IMR-90 (cell line): ENCODE results near the gene CENPVL2. TPM values are rescaled to one million over a fixed set of nuclear protein-coding genes. Genes with fewer than 3 reads are reported as not detected.

Experiments used
- ATAC-seq: fragments of 200-7000 bp; cut with Tn5 transposase; 2 replicates; pipeline ENCODE4 v1.9.1; 2020; ENCODE audit warnings: low read depth, mild to moderate bottlenecking, moderate library complexity
- BruUV-seq: library from RNA; stranded (reverse); fragments of 400-500 nt; replicated peaks from 2 replicates; lab custom pipeline; 2021; lab: Mats Ljungman, UMichigan
- CTCF ChIA-PET: fragments of 300-600 bp; formaldehyde crosslinking; extraction: SDS; loops from one replicate; lab custom pipeline; 2021; ENCODE audit warnings: antibody characterized with exemption; lab: Yijun Ruan, JAX
- POLR2A ChIA-PET: fragments of 300-600 bp; sonication (Branson Sonifier 250); formaldehyde crosslinking; loops from one replicate; lab custom pipeline; 2022; ENCODE audit warnings: antibody characterized with exemption; ENCODE audit not compliant: unreplicated experiment; lab: Charles Lee
- DNase-seq: peaks from one replicate; pipeline ENCODE4 v3.0.0; 2013
- H2AFZ ChIP-seq: replicated peaks from 2 replicates; pipeline ENCODE3; 2013; ENCODE audit warnings: low read length, mild to moderate bottlenecking; ENCODE audit not compliant: poor library complexity
- H2AK5ac ChIP-seq: 2 replicates; pipeline ENCODE4 v1.6.1; 2013; ENCODE audit warnings: low read depth, low read length, inconsistent platforms
- H2AK9ac ChIP-seq: replicated peaks from 2 replicates; pipeline ENCODE3; 2013; ENCODE audit warnings: mild to moderate bottlenecking, low read depth, low read length, moderate library complexity; ENCODE audit not compliant: poor library complexity
- H2BK120ac ChIP-seq: 2 replicates; pipeline ENCODE4 v1.6.1; 2013; ENCODE audit warnings: low read depth, low read length, inconsistent platforms
- H2BK15ac ChIP-seq: 3 replicates; pipeline ENCODE4 v1.6.1; 2013; ENCODE audit warnings: low read depth, low read length, inconsistent platforms
- H2BK20ac ChIP-seq: 2 replicates; pipeline ENCODE4 v1.6.1; 2013; ENCODE audit warnings: low read depth, mild to moderate bottlenecking, inconsistent platforms, low read length, moderate library complexity
- H2BK5ac ChIP-seq: 2 replicates; pipeline ENCODE4 v1.6.1; 2013; ENCODE audit warnings: mild to moderate bottlenecking, low read depth, low read length, inconsistent platforms; ENCODE audit not compliant: poor library complexity, severe bottlenecking
- H3K14ac ChIP-seq: replicated peaks from 2 replicates; pipeline ENCODE4 v1.6.1; 2013; ENCODE audit warnings: low read depth, low read length, inconsistent platforms
- H3K18ac ChIP-seq: 2 replicates; pipeline ENCODE4 v1.6.1; 2013; ENCODE audit warnings: low read depth, low read length, control low read depth
- H3K23ac ChIP-seq: 2 replicates; pipeline ENCODE4 v1.6.1; 2013; ENCODE audit warnings: low read depth, low read length, inconsistent platforms
- H3K27ac ChIP-seq: 2 replicates; pipeline ENCODE4 v1.5.1; 2013; ENCODE audit warnings: mild to moderate bottlenecking, control low read depth, low read length; ENCODE audit not compliant: insufficient read depth
- H3K27me3 ChIP-seq: 2 replicates; pipeline ENCODE4 v1.6.1; 2013; ENCODE audit warnings: low read length; ENCODE audit not compliant: control insufficient read depth, insufficient read depth
- H3K36me3 ChIP-seq: 2 replicates; pipeline ENCODE4 v1.6.1; 2013; ENCODE audit warnings: low read length, mixed read lengths; ENCODE audit not compliant: control insufficient read depth, insufficient read depth
- H3K4ac ChIP-seq: 2 replicates; pipeline ENCODE4 v1.6.1; 2013; ENCODE audit warnings: low read depth, low read length, inconsistent platforms
- H3K4me1 ChIP-seq: 2 replicates; pipeline ENCODE4 v1.6.1; 2013; ENCODE audit warnings: low read length, mixed read lengths; ENCODE audit not compliant: control insufficient read depth, insufficient read depth
- H3K4me2 ChIP-seq: 2 replicates; pipeline ENCODE4 v1.6.1; 2013; ENCODE audit warnings: low read depth, mild to moderate bottlenecking, control low read depth, low read length, moderate library complexity
- H3K4me3 ChIP-seq: 2 replicates; pipeline ENCODE4 v1.5.1; 2013; ENCODE audit warnings: low read depth, mild to moderate bottlenecking, control low read depth, low read length, moderate library complexity; ENCODE audit not compliant: insufficient read depth
- H3K56ac ChIP-seq: 2 replicates; pipeline ENCODE4 v1.6.1; 2013; ENCODE audit warnings: low read length, inconsistent platforms; ENCODE audit not compliant: insufficient read depth; ENCODE audit errors: extremely low read depth
- H3K79me1 ChIP-seq, 2 experiments: 2 replicates each; pipeline ENCODE4 v1.6.1; 2013; ENCODE audit warnings: low read length in 2 of 2, inconsistent platforms in 1 of 2, low read depth in 1 of 2
- H3K9ac ChIP-seq: 2 replicates; pipeline ENCODE4 v1.6.1; 2013; ENCODE audit warnings: low read depth, low read length, control low read depth
- H3K9me1 ChIP-seq: 2 replicates; pipeline ENCODE4 v1.6.1; 2013; ENCODE audit warnings: low read length, inconsistent platforms; ENCODE audit not compliant: insufficient read depth
- H3K9me3 ChIP-seq: 2 replicates; pipeline ENCODE4 v1.6.1; 2013; ENCODE audit warnings: low read length; ENCODE audit not compliant: control insufficient read depth, insufficient read depth
- H4K20me1 ChIP-seq: 2 replicates; pipeline ENCODE4 v1.6.1; 2013; ENCODE audit warnings: low read length, inconsistent platforms; ENCODE audit not compliant: insufficient read depth
- H4K5ac ChIP-seq: 2 replicates; pipeline ENCODE4 v1.6.1; 2013; ENCODE audit warnings: mild to moderate bottlenecking, low read depth, low read length, control low read depth
- H4K8ac ChIP-seq, 2 experiments: 2 replicates each; pipeline ENCODE4 v1.6.1; 2013; ENCODE audit warnings: low read depth in 2 of 2, low read length in 2 of 2, control low read depth in 1 of 2, inconsistent platforms in 1 of 2
- H4K91ac ChIP-seq: 2 replicates; pipeline ENCODE4 v1.6.1; 2013; ENCODE audit warnings: low read depth, low read length, inconsistent platforms; ENCODE audit not compliant: insufficient read depth
- BHLHE40 ChIP-seq: fragments of 150-350 bp; IDR thresholded peaks from 2 replicates; pipeline ENCODE4 v1.6.1; 2016; ENCODE audit warnings: mild to moderate bottlenecking, low read depth, low read length
- CEBPB ChIP-seq: IDR thresholded peaks from 2 replicates; pipeline ENCODE4 v1.6.1; 2012; ENCODE audit warnings: low read depth, low read length, improper control_type of control experiment
- CHD1 ChIP-seq: IDR thresholded peaks from 2 replicates; pipeline ENCODE4 v1.6.1; 2012; ENCODE audit warnings: low read depth, low read length, improper control_type of control experiment
- FOS ChIP-seq: fragments of 150-350 bp; IDR thresholded peaks from 2 replicates; pipeline ENCODE4 v1.6.1; 2016; ENCODE audit warnings: low read depth, low read length
- MAFK ChIP-seq: IDR thresholded peaks from 2 replicates; pipeline ENCODE4 v1.6.1; 2012; ENCODE audit warnings: low read depth, low read length, improper control_type of control experiment
- MAZ ChIP-seq: IDR thresholded peaks from 2 replicates; pipeline ENCODE4 v1.6.1; 2012; ENCODE audit warnings: low read depth, mild to moderate bottlenecking, low read length, improper control_type of control experiment, moderate library complexity, borderline replicate concordance
- MXI1 ChIP-seq: IDR thresholded peaks from 2 replicates; pipeline ENCODE4 v1.6.1; 2012; ENCODE audit warnings: low read depth, mild to moderate bottlenecking, low read length, moderate library complexity, borderline replicate concordance
- NFE2L2 ChIP-seq: fragments of 150-350 bp; IDR thresholded peaks from 2 replicates; pipeline ENCODE4 v1.6.1; 2016; ENCODE audit warnings: low read depth, mild to moderate bottlenecking, low read length
- POLR2A ChIP-seq: IDR thresholded peaks from 2 replicates; pipeline ENCODE4 v1.6.1; 2012; ENCODE audit warnings: mild to moderate bottlenecking, low read depth, low read length
- RAD21 ChIP-seq: IDR thresholded peaks from 2 replicates; pipeline ENCODE4 v1.6.1; 2012; ENCODE audit warnings: low read length, improper control_type of control experiment
- RCOR1 ChIP-seq: IDR thresholded peaks from 2 replicates; pipeline ENCODE4 v1.6.1; 2012; ENCODE audit warnings: mild to moderate bottlenecking, low read length, improper control_type of control experiment; ENCODE audit not compliant: insufficient replicate concordance
- RFX5 ChIP-seq: IDR thresholded peaks from 2 replicates; pipeline ENCODE4 v1.8.0; 2012; ENCODE audit warnings: low read depth, mild to moderate bottlenecking, low read length, moderate library complexity
- SMC3 ChIP-seq: fragments of 150-350 bp; IDR thresholded peaks from 2 replicates; pipeline ENCODE4 v1.6.1; 2016; ENCODE audit warnings: low read depth, mild to moderate bottlenecking, antibody characterized with exemption, low read length, moderate library complexity
- USF2 ChIP-seq: fragments of 150-350 bp; IDR thresholded peaks from 2 replicates; pipeline ENCODE4 v1.6.1; 2017; ENCODE audit warnings: mild to moderate bottlenecking, antibody characterized with exemption, low read length, low read depth
- WGBS, 2 experiments: methylation state at CpG; one replicate each; pipeline versions ENCODE4 v1.1.5 to v1.1.7; 2013; ENCODE audit warnings: missing lambda C conversion rate in 2 of 2; ENCODE audit not compliant: insufficient read length in 1 of 2; ENCODE audit errors: extremely low coverage in 2 of 2; 5-methylcytosine and 5-hydroxymethylcytosine counted together
- dilution Hi-C: fragments of 300-500 bp; cut with HindIII; formaldehyde crosslinking; loops from one replicate; pipeline ENCODE4 v1.14.3; 2018; ENCODE audit warnings: low sequenced_read_pairs; ENCODE audit not compliant: unreplicated experiment
- in situ Hi-C: fragments of 300-500 bp; cut with MboI; formaldehyde crosslinking; loops from 3 replicates; pipeline ENCODE4 v1.14.3; 2019; ENCODE audit warnings: low sequenced_read_pairs, inconsistent platforms, mixed read lengths
- intact Hi-C: fragments of 100-400 bp; cut with micrococcal nuclease; formaldehyde crosslinking; loops from 2 replicates; pipeline ENCODE4 v1.10.0; 2022
- polyA plus RNA-seq, 3 experiments: library from polyadenylated mRNA; depleted of rRNA; stranded (reverse); fragments of >200 nt; gene quantifications; 2 replicates each; pipeline ENCODE4 v1.2.3, GENCODE V29; 2012; ENCODE audit warnings: low replicate concordance in 1 of 3
- total RNA-seq: library from RNA; depleted of rRNA; stranded (reverse); fragments of >200 nt; gene quantifications from 2 replicates; pipeline ENCODE4 v1.2.3, GENCODE V29; 2012
- TF ChIP-seq, protein P1 (sequence below): conservative IDR thresholded peaks from 2 replicates; pipeline ENCODE4 v1.5.1; 2012; ENCODE audit warnings: mild to moderate bottlenecking, low read depth, low read length, improper control_type of control experiment
- TF ChIP-seq, protein P2 (sequence below): fragments of 150-350 bp; IDR thresholded peaks from 2 replicates; pipeline ENCODE4 v1.6.1; 2016; ENCODE audit warnings: low read depth, mild to moderate bottlenecking, low read length, moderate library complexity, borderline replicate concordance

CENPVL2 gene
- total and polyA plus RNA-seq, 2 of the 4 experiments (the other 2 are of a cell fraction) = not detected

DNA sequence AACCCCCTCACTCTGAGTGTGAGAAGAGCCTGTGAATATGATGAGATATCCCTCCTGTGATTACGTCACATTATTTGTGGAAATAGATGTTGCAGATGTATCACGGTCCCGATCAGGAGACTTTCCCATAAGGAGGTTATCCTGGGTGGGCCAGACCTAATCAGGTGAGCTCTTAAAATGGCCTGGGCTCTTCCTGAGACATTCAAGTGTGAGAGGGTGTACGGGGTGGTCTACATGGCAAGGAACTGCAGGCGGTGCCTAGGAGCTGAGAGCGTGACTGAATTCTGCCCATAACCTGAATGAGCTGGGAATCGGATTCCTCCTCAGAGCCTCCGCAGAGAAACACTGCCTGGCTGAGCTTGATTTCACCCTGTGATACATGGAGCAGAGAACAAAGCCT is 14.8 kb upstream of the CENPVL2 start:
- H3K36me3 ChIP-seq = no peaks in the 10 kb centered on the region
- in situ Hi-C loops = no loop called here
- H4K20me1 ChIP-seq = no peaks in the 10 kb centered on the region
- ATAC-seq (no peak), DNase-seq (no peak)
- H3K4me3 ChIP-seq = no peak overlapping the region
- no peak overlapping the region for H3K9ac ChIP-seq
- no peaks in the 10 kb centered on the region for H3K9me3 ChIP-seq
- H4K5ac ChIP-seq = no peak overlapping the region
- no peak overlapping the region for H3K27ac ChIP-seq
- no peak overlapping the region for H2BK5ac ChIP-seq
- no peak for TF ChIP-seq MXI1
- TF ChIP-seq USF2 = no peak
- TF ChIP-seq NFE2L2 = no peak
- no peak for TF ChIP-seq MAFK
- TF ChIP-seq RFX5 = no peak
- no peak for TF ChIP-seq BHLHE40
- no peak for TF ChIP-seq SMC3
- TF ChIP-seq, protein P1, sequence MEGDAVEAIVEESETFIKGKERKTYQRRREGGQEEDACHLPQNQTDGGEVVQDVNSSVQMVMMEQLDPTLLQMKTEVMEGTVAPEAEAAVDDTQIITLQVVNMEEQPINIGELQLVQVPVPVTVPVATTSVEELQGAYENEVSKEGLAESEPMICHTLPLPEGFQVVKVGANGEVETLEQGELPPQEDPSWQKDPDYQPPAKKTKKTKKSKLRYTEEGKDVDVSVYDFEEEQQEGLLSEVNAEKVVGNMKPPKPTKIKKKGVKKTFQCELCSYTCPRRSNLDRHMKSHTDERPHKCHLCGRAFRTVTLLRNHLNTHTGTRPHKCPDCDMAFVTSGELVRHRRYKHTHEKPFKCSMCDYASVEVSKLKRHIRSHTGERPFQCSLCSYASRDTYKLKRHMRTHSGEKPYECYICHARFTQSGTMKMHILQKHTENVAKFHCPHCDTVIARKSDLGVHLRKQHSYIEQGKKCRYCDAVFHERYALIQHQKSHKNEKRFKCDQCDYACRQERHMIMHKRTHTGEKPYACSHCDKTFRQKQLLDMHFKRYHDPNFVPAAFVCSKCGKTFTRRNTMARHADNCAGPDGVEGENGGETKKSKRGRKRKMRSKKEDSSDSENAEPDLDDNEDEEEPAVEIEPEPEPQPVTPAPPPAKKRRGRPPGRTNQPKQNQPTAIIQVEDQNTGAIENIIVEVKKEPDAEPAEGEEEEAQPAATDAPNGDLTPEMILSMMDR = no peak
- TF ChIP-seq CEBPB = no peak
- TF ChIP-seq POLR2A = no peak
- TF ChIP-seq, protein P2, sequence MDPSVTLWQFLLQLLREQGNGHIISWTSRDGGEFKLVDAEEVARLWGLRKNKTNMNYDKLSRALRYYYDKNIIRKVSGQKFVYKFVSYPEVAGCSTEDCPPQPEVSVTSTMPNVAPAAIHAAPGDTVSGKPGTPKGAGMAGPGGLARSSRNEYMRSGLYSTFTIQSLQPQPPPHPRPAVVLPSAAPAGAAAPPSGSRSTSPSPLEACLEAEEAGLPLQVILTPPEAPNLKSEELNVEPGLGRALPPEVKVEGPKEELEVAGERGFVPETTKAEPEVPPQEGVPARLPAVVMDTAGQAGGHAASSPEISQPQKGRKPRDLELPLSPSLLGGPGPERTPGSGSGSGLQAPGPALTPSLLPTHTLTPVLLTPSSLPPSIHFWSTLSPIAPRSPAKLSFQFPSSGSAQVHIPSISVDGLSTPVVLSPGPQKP = no peak
- TF ChIP-seq RCOR1 = no peak
- no peak for TF ChIP-seq FOS
- no peak for TF ChIP-seq CHD1
- no peak for TF ChIP-seq MAZ
- no peak for TF ChIP-seq RAD21
- H3K14ac ChIP-seq = no peak overlapping the region
- H3K18ac ChIP-seq = no peak overlapping the region
- no peak overlapping the region for H2BK120ac ChIP-seq
- H2AFZ ChIP-seq = no peak overlapping the region
- no peaks in the 10 kb centered on the region for H3K9me1 ChIP-seq
- 95% methylated on average over 3 of the region's 8 CpGs; no CpG with 5 or more reads in 1 of the 2 experiments for WGBS, 2 experiments
- intact Hi-C loops = no loop called here
- H2BK15ac ChIP-seq = no peak overlapping the region
- peaks cover 4% of the 10 kb centered on the region; the same call in 1 of the 2 replicates for H3K27me3 ChIP-seq
- BruUV-seq = no TSS peak
- CTCF ChIA-PET = no interaction called here
- H4K8ac ChIP-seq = no peak overlapping the region
- no peaks in the 10 kb centered on the region for H3K79me1 ChIP-seq
- H3K4me1 ChIP-seq = no peaks in the 10 kb centered on the region
- H2AK9ac ChIP-seq = no peak overlapping the region
- no peak overlapping the region for H4K91ac ChIP-seq
- no peak overlapping the region for H3K4ac ChIP-seq
- dilution Hi-C loops = no loop called here
- no peak overlapping the region for H2AK5ac ChIP-seq
- no peak overlapping the region for H3K23ac ChIP-seq
- H3K4me2 ChIP-seq = no peak overlapping the region
- H2BK20ac ChIP-seq = no peak overlapping the region
- POLR2A ChIA-PET = no interaction called here
- H3K56ac ChIP-seq = no peak overlapping the region
